AG04450 (cell line): Measurements from ENCODE around the gene FRS2. TPM values are rescaled to one million over a fixed set of nuclear protein-coding genes. Genes with fewer than 3 reads are reported as not detected.

Experiments
- CTCF ChIA-PET: fragments of 300-600, 350-600 bp; formaldehyde crosslinking; extraction: SDS; loops from one replicate; lab custom pipeline; 2022; ENCODE audit warnings: antibody characterized with exemption, inconsistent platforms; lab: Charles Lee
- POLR2A ChIA-PET: fragments of 350-600 bp; formaldehyde crosslinking; extraction: SDS; loops from one replicate; lab custom pipeline; 2021; ENCODE audit warnings: antibody characterized with exemption, inconsistent platforms; lab: Yijun Ruan, JAX
- DNase-seq: peaks from one replicate; pipeline ENCODE4 v3.0.0-alpha.2; 2011; ENCODE audit warnings: low read depth, low spot score
- H3K27ac ChIP-seq: one replicate; pipeline ENCODE4 v1.5.1; 2012; ENCODE audit warnings: low read depth, low read length, control low read depth
- H3K27me3 ChIP-seq: one replicate; pipeline ENCODE4 v1.6.0; 2012; ENCODE audit warnings: low read length; ENCODE audit not compliant: control insufficient read depth, insufficient read depth
- H3K4me3 ChIP-seq: 2 replicates; pipeline ENCODE4 v1.5.1; 2011; ENCODE audit warnings: mild to moderate bottlenecking, low read depth, low read length, control low read depth
- H3K9me3 ChIP-seq: 2 replicates; pipeline ENCODE4 v1.5.1; 2012; ENCODE audit warnings: low read length; ENCODE audit not compliant: control insufficient read depth, insufficient read depth
- CTCF ChIP-seq: IDR thresholded peaks from 2 replicates; pipeline ENCODE4 v1.5.1; 2011; ENCODE audit warnings: low read depth, low read length, control low read depth, inconsistent platforms
- polyA plus RNA-seq: library from polyadenylated mRNA; depleted of rRNA; stranded (reverse); fragments of >200 nt; gene quantifications from 2 replicates; pipeline ENCODE4 v1.2.3, GENCODE V29; 2011

Gene FRS2
- polyA plus RNA-seq, 1 experiment, result 41.9 TPM

GRCh38 chr12:69479675-69480074, 9.5 kb downstream of the FRS2 start:
- no peak for TF ChIP-seq CTCF
- ChIA-PET POLR2A (no interaction called here), CTCF (no interaction called here)

GRCh38 chr12:69480698-69481097, 10.5 kb downstream of the FRS2 start:
- ChIA-PET POLR2A (interaction anchor here (0.5 kb wide), 1 partner anchor 51 kb away, joined by 3 read pairs; no protein-coding TSS in a partner anchor), CTCF (no interaction called here)
- no peak overlapping the region for H3K4me3 ChIP-seq
- H3K27me3 ChIP-seq, result no peaks in the 10 kb centered on the region
- peaks cover 2% of the 10 kb centered on the region; the same call in 1 of the 2 replicates for H3K9me3 ChIP-seq
- no peak for TF ChIP-seq CTCF
- DNase-seq, result no peak
- no peak overlapping the region for H3K27ac ChIP-seq

More at GRCh38 chr12:69479675-69480074, 9.5 kb downstream of the FRS2 start:
- H3K9me3 ChIP-seq, result no peaks in the 10 kb centered on the region
- H3K4me3 ChIP-seq, result no peak overlapping the region
- no peaks in the 10 kb centered on the region for H3K27me3 ChIP-seq
- no peak for DNase-seq
- H3K27ac ChIP-seq, result no peak overlapping the region

GRCh38 chr12:69481133-69481532, 10.9 kb downstream of the FRS2 start:
- Histone ChIP-seq H3K27ac (no peak overlapping the region), H3K9me3 (peaks cover 2% of the 10 kb centered on the region; the same call in 1 of the 2 replicates), H3K4me3 (no peak overlapping the region), H3K27me3 (no peaks in the 10 kb centered on the region)
- ChIA-PET POLR2A (interaction anchor here (0.5 to 0.7 kb wide), 2 partner anchors 12 to 52 kb away, joined by 3 read pairs; no protein-coding TSS in a partner anchor), CTCF (no interaction called here)
- no peak for TF ChIP-seq CTCF
- no peak for DNase-seq

GRCh38 chr12:69483700-69484099, 13.5 kb downstream of the FRS2 start:
- POLR2A ChIA-PET, result no interaction called here
- CTCF ChIA-PET, result interaction anchor here (0.6 to 1.2 kb wide), 2 partner anchors 87 to 102 kb away, joined by 4 to 5 read pairs; no protein-coding TSS in a partner anchor
- H3K27me3 ChIP-seq, result no peaks in the 10 kb centered on the region
- no peak for TF ChIP-seq CTCF
- H3K9me3 ChIP-seq, result peaks cover 7% of the 10 kb centered on the region
- DNase-seq, result no peak
- H3K4me3 ChIP-seq, result no peak overlapping the region
- no peak overlapping the region for H3K27ac ChIP-seq

- no peaks in the 10 kb centered on the region for H3K27me3 ChIP-seq
- H3K9me3 ChIP-seq, result peaks cover 7% of the 10 kb centered on the region
- ChIA-PET CTCF (interaction anchor here (1.2 kb wide), 1 partner anchor 86 kb away, joined by 4 read pairs; no protein-coding TSS in a partner anchor), POLR2A (no interaction called here)
- TF ChIP-seq CTCF, result no peak
- no peak for DNase-seq
- H3K27ac ChIP-seq, result no peak overlapping the region
- H3K4me3 ChIP-seq, result no peak overlapping the region
Observed at GRCh38 chr12:69484428-69484827, 14.2 kb downstream of the FRS2 start.
